ENCODE results near the gene ATP8B2.
"Not testable (repeated sequence)": the region's sequence is repeated elsewhere in the genome, so short reads cannot be mapped to it uniquely, and the experiment has no call there.

Gene ATP8B2

DNA sequence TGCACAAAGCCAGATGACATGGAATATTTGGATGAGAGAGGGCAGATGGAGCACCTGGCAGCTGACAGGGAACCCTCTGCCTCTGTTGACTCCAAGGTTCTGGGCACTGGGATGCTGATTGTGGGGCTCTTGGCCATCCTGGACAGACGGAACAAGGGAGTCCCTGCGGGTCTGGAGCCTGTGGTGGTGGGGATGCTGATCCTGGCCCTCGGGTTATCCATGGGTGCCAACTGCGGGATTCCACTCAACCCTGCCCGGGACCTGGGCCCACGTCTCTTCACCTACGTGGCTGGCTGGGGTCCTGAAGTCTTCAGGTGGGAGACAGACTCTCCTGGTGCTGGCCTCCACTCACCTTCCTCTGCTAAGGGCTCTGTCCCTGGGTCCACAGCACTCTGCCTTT lies 1.8 kb upstream of the ATP8B2 start:
- DNase-seq (ENCODE audit: low read depth in 3 of 3): no peak

GRCh38 chr1:154324241-154324640 lies 1.1 kb upstream of the ATP8B2 start:
- no peak for DNase-seq (ENCODE audit: low read depth in 3 of 3)

- DNase-seq (ENCODE audit: low read depth in 3 of 3): peak in 1 of 3 donors; percentile 23
Observed at GRCh38 chr1:154325583-154326545, 539 bp downstream of the ATP8B2 start.

GRCh38 chr1:154326546-154327465 lies 1.5 kb downstream of the ATP8B2 start:
- DNase-seq (ENCODE audit: low read depth in 3 of 3): no peak

- DNase-seq (ENCODE audit: low read depth in 3 of 3): no peak
Observed at GRCh38 chr1:154327466-154328317, 2.4 kb downstream of the ATP8B2 start.

DNA sequence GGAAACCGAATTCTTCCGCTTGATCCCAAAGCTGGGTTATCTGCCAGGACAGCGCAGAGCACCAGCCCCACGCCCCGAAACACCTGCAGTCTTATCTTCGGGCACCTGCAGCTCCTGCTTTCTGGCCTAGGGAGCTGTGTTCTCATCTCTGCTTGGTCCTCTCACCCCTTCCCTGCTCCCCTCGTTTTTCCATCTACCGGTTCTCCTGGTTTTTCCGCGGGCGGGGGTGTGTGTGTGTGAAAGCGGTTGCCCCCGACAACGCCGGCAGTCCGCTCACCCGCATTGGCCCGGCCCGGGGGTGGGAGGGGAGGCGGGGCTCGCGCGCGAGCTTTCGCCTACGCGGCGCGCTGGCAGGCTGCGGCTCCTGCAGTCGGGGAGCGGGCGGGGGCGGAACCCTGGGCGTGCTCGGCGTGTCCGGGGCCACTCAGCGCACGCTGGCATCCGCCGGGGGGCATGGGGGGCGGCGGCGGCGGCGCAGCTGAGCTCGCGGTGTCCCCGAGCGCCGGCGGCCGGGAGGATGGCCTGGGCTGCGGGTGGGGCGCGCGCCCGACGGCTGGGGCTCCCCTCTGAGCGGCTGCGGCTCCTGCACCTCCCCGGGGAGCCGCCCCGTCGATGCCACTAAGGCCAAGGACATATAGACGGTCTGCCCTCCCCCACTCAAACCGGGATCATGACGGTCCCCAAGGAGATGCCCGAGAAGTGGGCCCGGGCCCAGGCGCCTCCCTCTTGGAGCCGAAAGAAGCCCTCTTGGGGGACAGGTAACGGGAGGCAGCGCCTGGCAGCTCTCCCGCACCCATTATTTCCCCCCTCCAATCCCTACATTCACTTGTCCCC lies 3.2 kb downstream of the ATP8B2 start:
- DNase-seq (ENCODE audit: low read depth in 3 of 3): peak in 2 of 3 donors; percentile 56 to 86

DNA sequence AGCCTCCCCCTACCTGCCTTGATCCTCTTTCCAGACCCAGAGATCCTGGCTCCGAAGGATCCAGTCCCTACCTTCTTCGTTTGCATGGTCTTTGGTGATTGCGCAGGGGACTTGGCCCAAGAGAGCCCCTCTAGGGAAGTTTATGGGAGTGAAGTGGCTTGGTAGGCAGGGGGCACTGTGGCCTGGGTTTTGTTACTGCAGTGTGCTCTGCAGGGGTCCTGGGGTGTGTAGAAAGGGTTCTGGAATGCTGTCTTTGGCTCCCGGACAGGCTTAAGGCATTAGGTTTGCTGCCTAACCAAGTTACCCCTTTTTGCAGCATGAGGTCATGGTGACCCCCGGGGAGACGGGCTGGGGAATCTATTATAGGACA lies 3.8 kb downstream of the ATP8B2 start:
- no peak for DNase-seq (ENCODE audit: low read depth in 3 of 3)

DNA sequence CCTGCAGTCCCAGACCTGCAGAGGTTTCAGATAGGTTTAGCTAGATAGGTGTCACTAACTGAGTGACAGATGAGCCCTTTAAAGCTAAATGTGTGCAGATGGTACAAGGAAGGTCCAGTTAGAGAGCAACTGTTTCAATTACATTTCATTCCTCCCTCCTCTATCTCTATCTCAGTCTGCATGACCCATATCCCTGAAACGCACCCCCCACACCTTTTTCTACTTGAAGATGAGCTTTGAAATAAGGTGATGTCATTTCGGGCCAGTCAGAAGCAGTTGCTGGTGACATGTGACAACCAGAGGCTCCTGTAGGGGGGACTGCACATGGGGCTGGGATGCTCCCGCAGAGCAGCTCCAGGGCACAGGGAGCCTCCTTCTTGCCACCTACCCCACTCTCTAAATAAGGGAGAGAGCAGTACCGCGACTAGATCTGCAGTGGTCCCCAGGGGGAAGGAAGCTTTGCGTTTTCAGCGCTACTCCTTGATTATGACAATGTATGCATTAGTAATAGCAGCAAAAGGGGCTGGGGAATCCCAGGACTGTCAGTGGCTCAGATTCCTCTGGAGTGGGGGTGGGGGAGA lies 4.3 kb downstream of the ATP8B2 start:
- DNase-seq (ENCODE audit: low read depth in 3 of 3): no peak

DNA sequence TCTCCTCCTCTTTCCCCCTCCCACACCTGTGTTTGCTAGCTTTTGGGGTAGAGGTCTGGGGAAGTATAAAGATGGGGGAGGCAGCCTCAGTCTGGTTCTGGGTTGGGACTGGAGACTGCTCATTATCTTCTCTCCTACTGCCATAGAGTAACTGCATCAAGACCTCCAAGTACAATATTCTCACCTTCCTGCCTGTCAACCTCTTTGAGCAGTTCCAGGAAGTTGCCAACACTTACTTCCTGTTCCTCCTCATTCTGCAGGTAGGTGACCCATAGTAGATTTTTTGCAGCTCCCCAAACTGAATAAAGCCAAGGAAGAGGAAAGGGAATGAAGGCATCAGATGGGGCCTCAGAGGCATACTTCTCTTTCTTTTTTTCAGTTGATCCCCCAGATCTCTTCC lies 5.3 kb downstream of the ATP8B2 start:
- no peak for DNase-seq (ENCODE audit: low read depth in 3 of 3)

DNA sequence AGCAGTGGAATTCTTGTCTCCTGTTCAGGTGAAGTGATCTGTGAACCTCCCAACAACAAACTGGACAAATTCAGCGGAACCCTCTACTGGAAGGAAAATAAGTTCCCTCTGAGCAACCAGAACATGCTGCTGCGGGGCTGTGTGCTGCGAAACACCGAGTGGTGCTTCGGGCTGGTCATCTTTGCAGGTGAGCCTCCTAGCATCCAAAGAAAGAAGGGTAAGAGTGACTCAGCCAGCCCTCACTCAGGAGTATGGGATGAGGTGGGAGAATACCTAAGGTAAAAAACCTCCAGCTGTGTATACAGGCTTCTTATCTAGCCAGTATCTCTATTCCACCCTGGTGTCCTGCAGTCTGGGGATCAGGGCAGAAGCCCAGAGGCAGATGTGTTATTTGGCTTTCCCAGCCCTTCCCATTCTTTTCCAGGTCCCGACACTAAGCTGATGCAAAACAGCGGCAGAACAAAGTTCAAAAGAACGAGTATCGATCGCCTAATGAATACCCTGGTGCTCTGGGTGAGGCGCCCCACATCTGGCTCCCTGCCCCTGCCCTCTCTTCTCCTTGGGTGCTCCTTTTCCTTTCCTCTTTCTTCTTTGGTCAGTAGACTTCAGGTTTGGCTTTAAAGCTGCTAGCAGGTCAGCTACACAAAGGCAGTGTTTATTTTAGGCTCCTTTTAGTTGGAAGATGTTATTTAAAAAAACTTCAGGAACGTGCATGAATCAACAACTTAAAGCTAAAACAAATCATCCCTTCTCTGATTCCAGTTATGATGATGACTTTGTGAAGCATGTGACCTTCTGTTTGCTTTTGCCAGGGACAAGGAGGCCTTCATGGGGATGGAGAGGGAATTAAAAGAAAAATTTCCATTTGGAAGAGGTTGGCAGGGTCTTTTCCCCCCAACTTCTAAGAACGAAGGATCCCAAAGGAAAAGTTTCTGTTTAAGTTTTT lies 9.0 kb downstream of the ATP8B2 start:
- no peak for DNase-seq (ENCODE audit: low read depth in 3 of 3)

GRCh38 chr1:154335025-154335714 lies 9.8 kb downstream of the ATP8B2 start:
- DNase-seq (ENCODE audit: low read depth in 3 of 3): peak; percentile 88 to 93 (median 90)

- no peak for DNase-seq (ENCODE audit: low read depth in 3 of 3)
Observed at GRCh38 chr1:154337253-154337894, 12.0 kb downstream of the ATP8B2 start.

DNA sequence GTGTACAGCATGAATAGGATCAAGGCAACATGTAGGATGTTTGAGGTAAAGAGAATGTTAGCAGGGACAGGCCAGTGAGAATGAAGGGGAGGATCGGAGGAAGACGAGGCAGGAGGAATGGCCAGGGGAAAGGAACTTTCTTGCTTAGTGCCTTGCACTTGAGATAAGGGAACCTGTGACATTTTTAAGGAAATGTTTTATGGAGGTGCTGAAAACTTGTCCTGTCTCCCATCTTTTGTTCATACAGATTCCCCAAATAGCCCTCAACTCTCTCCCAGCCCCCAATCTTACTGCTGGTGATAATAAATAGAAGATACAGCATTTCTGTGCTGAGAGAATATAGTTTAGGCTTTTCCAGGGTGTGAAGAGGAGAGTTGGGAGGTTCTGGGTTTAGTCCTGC lies 13.6 kb downstream of the ATP8B2 start:
- DNase-seq (ENCODE audit: low read depth in 3 of 3): no peak

GRCh38 chr1:154341366-154341765 lies 16.0 kb downstream of the ATP8B2 start:
- DNase-seq (ENCODE audit: low read depth in 3 of 3): not testable (repeated sequence)

GRCh38 chr1:154342132-154342531 lies 16.8 kb downstream of the ATP8B2 start:
- DNase-seq (ENCODE audit: low read depth in 3 of 3): no peak

DNA sequence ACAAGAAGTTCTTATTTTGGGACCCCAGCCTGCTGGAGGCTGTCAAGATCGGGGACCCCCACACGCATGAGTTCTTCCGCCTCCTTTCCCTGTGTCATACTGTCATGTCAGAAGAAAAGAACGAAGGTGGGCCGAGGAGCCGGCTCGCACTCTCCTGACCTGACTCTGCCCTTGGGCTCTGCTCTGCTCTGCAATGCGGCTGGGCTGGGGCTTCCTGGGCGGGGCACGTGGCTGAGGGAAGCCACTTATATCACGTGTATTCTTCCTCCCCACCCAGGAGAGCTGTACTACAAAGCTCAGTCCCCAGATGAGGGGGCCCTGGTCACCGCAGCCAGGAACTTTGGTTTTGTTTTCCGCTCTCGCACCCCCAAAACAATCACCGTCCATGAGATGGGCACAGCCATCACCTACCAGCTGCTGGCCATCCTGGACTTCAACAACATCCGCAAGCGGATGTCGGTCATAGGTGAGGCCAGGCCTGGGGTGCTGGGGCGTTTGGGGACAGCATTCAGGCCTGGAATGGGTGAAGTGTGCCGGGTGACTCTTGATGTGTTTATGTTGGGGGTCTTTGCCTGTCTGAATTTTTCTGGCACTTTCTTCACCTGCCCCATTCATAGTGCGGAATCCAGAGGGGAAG lies 17.6 kb downstream of the ATP8B2 start:
- peak in 2 of 3 donors; percentile 44 to 57 for DNase-seq (ENCODE audit: low read depth in 3 of 3)
